Suprapubic skin (tissue), 4 donors: ENCODE results near the gene MFSD2A. TPM values are rescaled to one million over a fixed set of nuclear protein-coding genes. Genes with fewer than 3 reads are reported as not detected.

Experiments used
- DNase-seq, 2 donors: peaks; one replicate each; pipeline ENCODE4 v3.0.0-alpha.2; 2019; ENCODE audit warnings: low spot score in 2 of 2
- H3K27ac ChIP-seq: fragments of 200-600 bp; sonication (generic); one replicate; pipeline ENCODE4 v1.5.1; 2019
- H3K27me3 ChIP-seq: fragments of 200-600 bp; sonication (generic); one replicate; pipeline ENCODE4 v1.5.1; 2019
- H3K36me3 ChIP-seq: fragments of 200-600 bp; sonication (generic); one replicate; pipeline ENCODE4 v1.5.1; 2019
- H3K4me1 ChIP-seq: fragments of 200-600 bp; sonication (generic); one replicate; pipeline ENCODE4 v1.5.1; 2019
- H3K4me3 ChIP-seq: fragments of 200-600 bp; sonication (generic); one replicate; pipeline ENCODE4 v1.5.1; 2019; ENCODE audit warnings: mild to moderate bottlenecking
- H3K9me3 ChIP-seq: fragments of 200-600 bp; sonication (generic); one replicate; pipeline ENCODE4 v1.5.1; 2019
- CTCF ChIP-seq, 2 donors: fragments of 200-600 bp in 1 of 2; fragments of 450-650 bp in 1 of 2; sonication (generic) in 1 of 2; IDR thresholded peaks; one replicate each; pipeline ENCODE4 v1.5.1; 2016 to 2019; ENCODE audit warnings: antibody characterized with exemption in 2 of 2, mild to moderate bottlenecking in 1 of 2, moderate library complexity in 1 of 2
- EP300 ChIP-seq: sonication (generic); formaldehyde crosslinking; IDR thresholded peaks from one replicate; pipeline ENCODE4 v1.6.1; 2017; ENCODE audit warnings: antibody characterized with exemption
- POLR2A ChIP-seq, 2 donors: fragments of 450-650 bp; IDR thresholded peaks; one replicate each; pipeline ENCODE4 v1.6.1; 2017; ENCODE audit warnings: antibody characterized with exemption in 2 of 2, mild to moderate bottlenecking in 2 of 2, moderate library complexity in 2 of 2
- POLR2AphosphoS5 ChIP-seq, 3 donors: sonication (generic); formaldehyde crosslinking; IDR thresholded peaks; one replicate each; pipeline ENCODE4 v1.6.1; 2017; ENCODE audit warnings: antibody characterized with exemption in 3 of 3
- WGBS: methylation state at CpG from one replicate; pipeline ENCODE4 v1.1.5; 2018; 5-methylcytosine and 5-hydroxymethylcytosine counted together
- total RNA-seq, 4 donors: library from RNA; depleted of rRNA; stranded (reverse); fragments of >200 nt; gene quantifications; one replicate each; pipeline ENCODE4 v1.1.0, GENCODE V29; 2016

Gene MFSD2A
- total RNA-seq, 4 donors from 2014 or later, result 169 to 416 (median 303) TPM

- DNase-seq, result no peak
- H3K4me3 ChIP-seq, result no peak overlapping the region
- no peaks in the 10 kb centered on the region for H3K9me3 ChIP-seq
- H3K4me1 ChIP-seq, result peaks cover 34% of the 10 kb centered on the region
- H3K27ac ChIP-seq, result no peak overlapping the region
- TF ChIP-seq POLR2A (IDR thresholded peaks at IDR 0.05) (no peak), EP300 (no peak), POLR2AphosphoS5 (IDR thresholded peaks at IDR 0.05) (no peak), CTCF (IDR thresholded peaks at IDR 0.05) (no peak)
- peaks cover 25% of the 10 kb centered on the region for H3K36me3 ChIP-seq
- 87% methylated on average over 4 of the region's 4 CpGs for WGBS
- no peaks in the 10 kb centered on the region for H3K27me3 ChIP-seq
Measured at GRCh38 chr1:39964552-39964951, 9.6 kb downstream of the MFSD2A start.

- TF ChIP-seq POLR2AphosphoS5 (IDR thresholded peaks at IDR 0.05), result no peak
- no peak for TF ChIP-seq POLR2A (IDR thresholded peaks at IDR 0.05)
- no peak for TF ChIP-seq CTCF (IDR thresholded peaks at IDR 0.05)
- WGBS, result 86% methylated on average over 9 of the region's 9 CpGs
- no peak overlapping the region for H3K27ac ChIP-seq
- peaks cover 31% of the 10 kb centered on the region for H3K4me1 ChIP-seq
- peaks cover 25% of the 10 kb centered on the region for H3K36me3 ChIP-seq
- no peak overlapping the region for H3K4me3 ChIP-seq
- H3K27me3 ChIP-seq, result no peaks in the 10 kb centered on the region
- H3K9me3 ChIP-seq, result no peaks in the 10 kb centered on the region
- DNase-seq, result no peak
Measured at GRCh38 chr1:39965044-39965443, 10.1 kb downstream of the MFSD2A start.

GRCh38 chr1:39969048-39969447 lies 14.1 kb downstream of the MFSD2A start:
- peaks cover 25% of the 10 kb centered on the region for H3K4me1 ChIP-seq
- H3K27me3 ChIP-seq, result no peaks in the 10 kb centered on the region
- H3K36me3 ChIP-seq, result peaks cover 21% of the 10 kb centered on the region
- DNase-seq, result no peak
- no peak overlapping the region for H3K4me3 ChIP-seq
- TF ChIP-seq CTCF (IDR thresholded peaks at IDR 0.05) (no peak), EP300 (no peak), POLR2AphosphoS5 (IDR thresholded peaks at IDR 0.05) (no peak), POLR2A (IDR thresholded peaks at IDR 0.05) (no peak)
- H3K9me3 ChIP-seq, result no peaks in the 10 kb centered on the region
- 81% methylated on average over 9 of the region's 9 CpGs for WGBS
- H3K27ac ChIP-seq, result peak overlapping the region; percentile 53

GRCh38 chr1:39969531-39970270 lies 14.8 kb downstream of the MFSD2A start:
- no peak overlapping the region for H3K4me3 ChIP-seq
- DNase-seq, result no peak
- no peaks in the 10 kb centered on the region for H3K9me3 ChIP-seq
- peaks cover 25% of the 10 kb centered on the region for H3K4me1 ChIP-seq
- H3K36me3 ChIP-seq, result peaks cover 21% of the 10 kb centered on the region
- 66% methylated on average over 11 of the region's 13 CpGs for WGBS
- peak overlapping the region; percentile 53 for H3K27ac ChIP-seq
- H3K27me3 ChIP-seq, result no peaks in the 10 kb centered on the region
- TF ChIP-seq CTCF (IDR thresholded peaks at IDR 0.05) (no peak), POLR2AphosphoS5 (IDR thresholded peaks at IDR 0.05) (peak in 1 of 3 donors; percentile 21)

GRCh38 chr1:39970274-39970673 lies 15.3 kb downstream of the MFSD2A start:
- TF ChIP-seq EP300 (no peak), POLR2A (IDR thresholded peaks at IDR 0.05) (no peak), CTCF (IDR thresholded peaks at IDR 0.05) (no peak), POLR2AphosphoS5 (IDR thresholded peaks at IDR 0.05) (no peak)
- DNase-seq, result no peak
- H3K4me3 ChIP-seq, result no peak overlapping the region
- no peaks in the 10 kb centered on the region for H3K27me3 ChIP-seq
- peaks cover 16% of the 10 kb centered on the region for H3K36me3 ChIP-seq
- peaks cover 19% of the 10 kb centered on the region for H3K4me1 ChIP-seq
- H3K9me3 ChIP-seq, result no peaks in the 10 kb centered on the region
- no peak overlapping the region for H3K27ac ChIP-seq
- 71% methylated on average over 4 of the region's 4 CpGs for WGBS
